Mesothelial cell of epicardium (in vitro differentiated cells): ENCODE data around the gene SPOCK2. TPM values are rescaled to one million over a fixed set of nuclear protein-coding genes. Genes with fewer than 3 reads are reported as not detected.
"Not testable (repeated sequence)": the region's sequence is repeated elsewhere in the genome, so short reads cannot be mapped to it uniquely, and the experiment has no call there.

Source experiments
- DNase-seq, 2 experiments: peaks; one replicate each; pipeline ENCODE4 v3.0.0; 2021; ENCODE audit warnings: low spot score in 2 of 2; ENCODE audit not compliant: unreplicated experiment in 2 of 2
- H3K27ac Mint-ChIP-seq: 2 replicates; pipeline ENCODE4 v1.8.0; 2021; ENCODE audit warnings: mixed read lengths
- H3K27me3 Mint-ChIP-seq: 2 replicates; pipeline ENCODE4 v1.8.0; 2021; ENCODE audit warnings: low read depth, mixed read lengths
- H3K36me3 Mint-ChIP-seq: 2 replicates; pipeline ENCODE4 v1.8.0; 2021; ENCODE audit warnings: mixed read lengths
- H3K4me1 Mint-ChIP-seq: 2 replicates; pipeline ENCODE4 v1.8.0; 2021; ENCODE audit warnings: mixed read lengths
- H3K4me3 Mint-ChIP-seq: 2 replicates; pipeline ENCODE4 v1.8.0; 2021; ENCODE audit warnings: mild to moderate bottlenecking, moderate library complexity, mixed read lengths
- H3K9me3 Mint-ChIP-seq: 2 replicates; pipeline ENCODE4 v1.8.0; 2021; ENCODE audit warnings: mixed read lengths
- total RNA-seq: library from RNA; stranded (reverse); gene quantifications from 3 replicates; pipeline ENCODE4 v1.2.1, GENCODE V29; 2021
- TF ChIP-seq, protein P1 (sequence below): fragments of 200-600 bp; sonication (generic); IDR thresholded peaks from one replicate; pipeline ENCODE4 v1.5.0; 2021; ENCODE audit warnings: antibody characterized with exemption; ENCODE audit not compliant: unreplicated experiment

SPOCK2 gene
- total RNA-seq, 1 donor from 2014 or later: 28.5 TPM

DNA sequence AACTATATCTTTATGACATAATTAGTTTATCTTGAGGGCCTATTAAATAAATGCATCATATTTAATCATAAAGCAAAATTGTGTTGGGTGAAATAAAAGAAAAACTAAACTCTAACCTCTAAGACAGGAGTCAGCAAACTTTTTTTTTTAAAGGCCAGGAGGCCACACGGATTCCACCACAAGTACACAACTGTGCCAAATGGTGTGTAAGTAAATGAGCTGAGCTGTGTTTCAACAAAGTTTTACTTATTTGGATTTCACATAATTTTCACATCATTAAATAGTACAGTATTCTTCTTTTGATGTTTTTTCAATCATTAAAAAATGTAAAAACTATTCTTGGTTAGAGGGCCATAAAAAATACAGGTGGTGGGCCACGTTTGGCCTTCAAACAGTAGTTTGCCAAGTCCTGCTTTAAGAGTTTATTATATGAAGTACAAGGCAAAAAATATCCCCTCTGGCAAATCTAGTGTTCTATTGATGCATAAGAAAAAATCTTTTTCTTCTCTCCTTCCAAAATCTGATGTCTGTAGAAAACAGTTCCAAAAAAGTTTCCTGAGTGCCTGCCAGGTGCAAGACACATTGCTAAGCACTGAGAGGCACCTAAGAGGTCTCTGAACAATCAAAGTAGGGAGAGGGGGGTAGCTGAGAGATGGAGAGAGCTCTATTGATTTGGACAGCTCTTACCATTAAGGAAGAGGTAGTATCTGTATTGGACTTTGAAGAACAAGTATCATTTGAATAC is 26.5 kb upstream of the SPOCK2 start:
- DNase-seq: no peak
- Mint-ChIP-seq H3K4me3 (no peak overlapping the region), H3K4me1 (peaks cover 4% of the 10 kb centered on the region), H3K36me3 (peaks cover 33% of the 10 kb centered on the region), H3K27me3 (no peaks in the 10 kb centered on the region), H3K9me3 (peaks cover 11% of the 10 kb centered on the region), H3K27ac (no peak overlapping the region)
- TF ChIP-seq, protein P1, sequence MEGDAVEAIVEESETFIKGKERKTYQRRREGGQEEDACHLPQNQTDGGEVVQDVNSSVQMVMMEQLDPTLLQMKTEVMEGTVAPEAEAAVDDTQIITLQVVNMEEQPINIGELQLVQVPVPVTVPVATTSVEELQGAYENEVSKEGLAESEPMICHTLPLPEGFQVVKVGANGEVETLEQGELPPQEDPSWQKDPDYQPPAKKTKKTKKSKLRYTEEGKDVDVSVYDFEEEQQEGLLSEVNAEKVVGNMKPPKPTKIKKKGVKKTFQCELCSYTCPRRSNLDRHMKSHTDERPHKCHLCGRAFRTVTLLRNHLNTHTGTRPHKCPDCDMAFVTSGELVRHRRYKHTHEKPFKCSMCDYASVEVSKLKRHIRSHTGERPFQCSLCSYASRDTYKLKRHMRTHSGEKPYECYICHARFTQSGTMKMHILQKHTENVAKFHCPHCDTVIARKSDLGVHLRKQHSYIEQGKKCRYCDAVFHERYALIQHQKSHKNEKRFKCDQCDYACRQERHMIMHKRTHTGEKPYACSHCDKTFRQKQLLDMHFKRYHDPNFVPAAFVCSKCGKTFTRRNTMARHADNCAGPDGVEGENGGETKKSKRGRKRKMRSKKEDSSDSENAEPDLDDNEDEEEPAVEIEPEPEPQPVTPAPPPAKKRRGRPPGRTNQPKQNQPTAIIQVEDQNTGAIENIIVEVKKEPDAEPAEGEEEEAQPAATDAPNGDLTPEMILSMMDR: no peak

DNA sequence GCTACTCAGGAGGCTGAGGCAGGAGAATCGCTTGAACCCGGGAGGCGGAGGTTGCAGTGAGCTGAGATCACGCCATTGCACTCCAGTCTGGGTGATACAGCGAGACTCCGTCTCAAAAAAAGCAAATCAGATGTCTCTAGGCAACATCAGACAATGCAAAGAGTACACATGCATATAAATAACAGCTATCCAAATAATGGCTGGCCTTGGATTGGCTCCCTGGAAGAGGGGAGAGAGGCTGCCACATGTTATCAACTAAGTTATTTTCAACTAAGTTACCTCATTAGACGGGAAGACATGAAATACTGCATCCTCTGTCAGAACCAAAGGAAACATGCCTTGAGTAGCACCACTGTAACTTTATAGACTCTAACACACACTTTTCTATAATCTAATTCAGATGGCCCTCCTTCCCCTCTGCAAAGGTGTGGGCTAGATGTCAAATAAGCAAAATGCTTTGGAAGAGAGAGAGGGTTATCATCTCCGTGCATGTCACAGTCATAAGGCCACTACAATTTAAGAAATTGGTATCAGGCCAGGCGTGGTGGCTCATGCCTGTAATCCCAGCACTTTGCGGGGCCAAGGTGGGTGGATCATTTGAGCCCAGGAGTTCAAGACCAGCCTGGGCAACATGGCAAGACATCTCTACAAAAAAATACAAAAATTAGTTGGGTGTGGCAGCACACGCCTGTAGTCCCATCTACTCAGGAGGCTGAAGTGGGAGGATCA is 22.5 kb upstream of the SPOCK2 start:
- TF ChIP-seq, protein P1: no peak
- Mint-ChIP-seq H3K9me3 (no peaks in the 10 kb centered on the region), H3K36me3 (peaks cover 11% of the 10 kb centered on the region), H3K27ac (no peak overlapping the region), H3K4me1 (peaks cover 27% of the 10 kb centered on the region), H3K4me3 (no peak overlapping the region), H3K27me3 (no peaks in the 10 kb centered on the region)
- no peak for DNase-seq

DNA sequence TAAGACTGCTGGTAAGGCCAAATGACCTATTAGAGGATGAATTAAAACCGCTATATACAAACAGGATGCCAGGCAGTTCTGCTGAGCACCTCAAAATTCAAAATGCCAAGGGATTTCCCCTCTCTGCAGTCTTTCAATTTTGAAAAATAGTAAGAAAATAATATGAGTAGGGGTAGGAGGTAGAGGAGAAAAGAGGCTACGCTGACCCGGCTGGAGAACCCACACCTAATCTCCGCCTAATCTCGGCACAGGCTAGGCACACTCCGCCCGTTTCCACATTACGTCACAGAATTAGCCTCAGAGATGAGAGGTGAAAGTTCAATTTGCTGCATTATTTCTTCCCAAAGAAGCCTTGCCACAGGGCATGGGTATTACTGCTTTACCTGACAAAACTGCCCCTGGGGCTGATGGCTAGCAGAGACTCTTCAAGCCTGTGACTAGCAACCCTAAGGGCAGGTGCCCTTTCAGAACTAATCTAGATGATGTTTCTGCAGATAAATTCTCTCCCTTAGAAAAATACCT is 21.3 kb upstream of the SPOCK2 start:
- Mint-ChIP-seq H3K27me3 (no peaks in the 10 kb centered on the region), H3K4me3 (no peak overlapping the region), H3K9me3 (no peaks in the 10 kb centered on the region), H3K4me1 (peaks cover 27% of the 10 kb centered on the region), H3K36me3 (peaks cover 5% of the 10 kb centered on the region), H3K27ac (no peak overlapping the region)
- DNase-seq: no peak
- TF ChIP-seq, protein P1: no peak

DNA sequence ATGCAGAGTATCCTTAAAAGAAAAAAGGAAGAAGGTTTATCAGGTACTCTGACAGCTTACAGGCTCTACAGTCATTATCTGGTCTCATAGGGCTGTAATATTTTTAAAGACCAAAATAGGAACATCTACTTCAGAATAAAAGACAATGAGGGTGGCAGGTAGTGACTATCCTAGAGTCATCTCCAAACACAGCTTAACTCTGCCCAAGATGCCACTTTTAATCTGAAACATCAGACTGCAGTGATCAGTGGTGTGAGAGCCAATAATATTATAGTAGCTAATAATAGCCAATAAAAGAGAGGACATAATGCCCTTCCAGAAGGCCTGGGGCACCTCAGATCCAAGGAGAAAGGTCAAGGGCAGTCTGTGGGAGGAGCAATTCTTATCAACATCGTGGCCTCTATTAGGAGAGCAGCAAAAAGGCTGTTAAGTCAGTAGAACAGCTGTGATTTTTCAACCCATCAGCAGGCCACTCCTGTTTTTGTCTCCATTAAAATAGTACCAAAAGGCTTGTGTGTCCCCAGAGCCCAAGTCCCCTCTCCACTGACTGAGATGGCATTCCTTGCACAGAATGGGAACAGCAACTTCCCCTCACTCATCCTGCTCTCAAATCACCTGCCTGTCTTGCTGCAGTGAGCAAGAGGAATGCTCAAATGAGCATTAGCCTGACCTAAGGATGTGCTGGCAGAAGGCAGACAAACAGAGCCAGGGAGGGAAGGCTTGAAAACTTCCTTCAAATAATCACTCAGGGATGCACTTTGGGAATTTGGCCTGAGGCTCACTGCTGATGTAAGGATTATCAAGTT is 20.7 kb upstream of the SPOCK2 start:
- H3K27ac Mint-ChIP-seq: peak overlapping the region; percentile 16
- peaks cover 5% of the 10 kb centered on the region for H3K36me3 Mint-ChIP-seq
- DNase-seq: no peak
- H3K4me3 Mint-ChIP-seq: no peak overlapping the region
- TF ChIP-seq, protein P1: no peak
- H3K9me3 Mint-ChIP-seq: no peaks in the 10 kb centered on the region
- H3K4me1 Mint-ChIP-seq: peaks cover 27% of the 10 kb centered on the region
- H3K27me3 Mint-ChIP-seq: no peaks in the 10 kb centered on the region

DNA sequence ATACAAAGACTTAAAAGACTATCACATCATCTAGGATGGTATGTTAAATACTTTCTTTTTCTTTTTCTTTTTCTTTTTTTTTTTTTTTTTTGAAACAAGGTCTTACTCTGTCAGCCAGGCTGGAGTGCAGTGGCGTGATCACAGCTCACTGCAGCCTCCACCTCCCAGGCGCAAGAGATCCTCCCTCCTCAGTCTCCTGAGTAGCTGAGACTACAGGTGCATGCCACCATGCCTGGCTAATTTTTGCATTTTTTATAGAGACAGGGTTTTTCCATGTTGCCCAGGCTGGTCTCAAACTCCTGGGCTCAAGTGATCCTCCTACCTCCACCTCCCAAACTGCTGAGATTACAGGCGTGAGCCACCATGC is 19.6 kb upstream of the SPOCK2 start:
- H3K36me3 Mint-ChIP-seq, H3K27me3 Mint-ChIP-seq, H3K9me3 Mint-ChIP-seq, H3K4me3 Mint-ChIP-seq, DNase-seq: not testable (repeated sequence)
- peaks cover 27% of the 10 kb centered on the region for H3K4me1 Mint-ChIP-seq
- peak overlapping the region; percentile 95 for H3K27ac Mint-ChIP-seq
